ENCODE data around the gene HHATL. TPM values are rescaled to one million over a fixed set of nuclear protein-coding genes. Genes with fewer than 3 reads are reported as not detected.

HHATL gene
- total RNA-seq, 1 donor from 2014 or later, result not detected

DNA sequence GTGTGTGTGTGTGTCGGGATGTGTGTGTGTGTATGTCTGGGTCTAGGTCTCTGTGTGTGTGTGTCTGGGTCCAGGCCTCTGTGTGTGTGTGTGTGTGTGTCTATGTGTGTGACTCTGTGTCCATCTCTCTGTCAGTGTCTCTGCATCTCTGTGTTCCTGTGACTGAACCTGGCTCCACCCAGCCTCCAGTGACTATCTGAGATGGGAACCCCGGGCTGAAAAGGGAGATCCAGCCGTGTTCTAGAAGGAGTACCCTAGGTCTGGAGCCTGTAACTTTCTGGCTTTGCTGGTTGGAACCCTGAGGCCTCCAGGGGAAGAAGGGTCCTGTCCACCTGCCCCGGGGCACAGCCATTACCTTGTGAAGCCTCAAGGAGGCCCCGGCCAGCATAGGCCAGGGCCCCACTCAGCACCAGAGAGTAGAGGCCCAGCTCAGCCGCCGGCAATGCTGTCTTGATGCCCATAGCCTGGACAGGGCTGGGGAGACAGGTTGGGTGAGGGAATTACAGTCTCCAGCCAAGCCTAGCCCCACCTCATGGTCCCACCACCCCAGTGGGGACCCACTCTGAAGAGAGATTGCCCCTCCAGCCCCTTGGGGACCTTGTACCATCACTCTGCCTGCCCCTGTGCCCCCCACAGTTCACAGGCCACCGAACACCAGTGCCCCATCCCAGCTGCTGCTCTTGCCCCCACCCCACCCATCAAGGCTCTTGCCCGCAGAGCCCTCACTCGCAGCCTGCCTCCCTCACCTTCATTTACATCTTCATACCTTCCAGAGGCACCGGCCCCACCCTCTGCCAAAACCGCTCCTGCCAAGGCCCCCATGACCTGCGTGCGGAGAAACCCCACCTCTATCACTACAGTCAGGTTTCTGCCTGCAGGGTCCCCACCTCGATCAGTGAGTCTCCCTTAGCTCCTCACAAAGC lies 2.0 kb downstream of the HHATL start:
- FAIRE-seq (no peak), DNase-seq (ENCODE audit: low read depth) (no peak)
- H3K27me3 ChIP-seq (ENCODE audit: control insufficient read depth, insufficient read depth, low read length), result no peaks in the 10 kb centered on the region
- no peak overlapping the region for H3K4me3 ChIP-seq (ENCODE audit: low read depth, low read length)
- TF ChIP-seq, protein P1, sequence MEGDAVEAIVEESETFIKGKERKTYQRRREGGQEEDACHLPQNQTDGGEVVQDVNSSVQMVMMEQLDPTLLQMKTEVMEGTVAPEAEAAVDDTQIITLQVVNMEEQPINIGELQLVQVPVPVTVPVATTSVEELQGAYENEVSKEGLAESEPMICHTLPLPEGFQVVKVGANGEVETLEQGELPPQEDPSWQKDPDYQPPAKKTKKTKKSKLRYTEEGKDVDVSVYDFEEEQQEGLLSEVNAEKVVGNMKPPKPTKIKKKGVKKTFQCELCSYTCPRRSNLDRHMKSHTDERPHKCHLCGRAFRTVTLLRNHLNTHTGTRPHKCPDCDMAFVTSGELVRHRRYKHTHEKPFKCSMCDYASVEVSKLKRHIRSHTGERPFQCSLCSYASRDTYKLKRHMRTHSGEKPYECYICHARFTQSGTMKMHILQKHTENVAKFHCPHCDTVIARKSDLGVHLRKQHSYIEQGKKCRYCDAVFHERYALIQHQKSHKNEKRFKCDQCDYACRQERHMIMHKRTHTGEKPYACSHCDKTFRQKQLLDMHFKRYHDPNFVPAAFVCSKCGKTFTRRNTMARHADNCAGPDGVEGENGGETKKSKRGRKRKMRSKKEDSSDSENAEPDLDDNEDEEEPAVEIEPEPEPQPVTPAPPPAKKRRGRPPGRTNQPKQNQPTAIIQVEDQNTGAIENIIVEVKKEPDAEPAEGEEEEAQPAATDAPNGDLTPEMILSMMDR (IDR thresholded peaks at IDR 0.05; ENCODE audit: insufficient read depth, low read length, severe bottlenecking), result no peak
- no peaks in the 10 kb centered on the region for H3K36me3 ChIP-seq (ENCODE audit: control insufficient read depth, insufficient read depth, low read length)

DNA sequence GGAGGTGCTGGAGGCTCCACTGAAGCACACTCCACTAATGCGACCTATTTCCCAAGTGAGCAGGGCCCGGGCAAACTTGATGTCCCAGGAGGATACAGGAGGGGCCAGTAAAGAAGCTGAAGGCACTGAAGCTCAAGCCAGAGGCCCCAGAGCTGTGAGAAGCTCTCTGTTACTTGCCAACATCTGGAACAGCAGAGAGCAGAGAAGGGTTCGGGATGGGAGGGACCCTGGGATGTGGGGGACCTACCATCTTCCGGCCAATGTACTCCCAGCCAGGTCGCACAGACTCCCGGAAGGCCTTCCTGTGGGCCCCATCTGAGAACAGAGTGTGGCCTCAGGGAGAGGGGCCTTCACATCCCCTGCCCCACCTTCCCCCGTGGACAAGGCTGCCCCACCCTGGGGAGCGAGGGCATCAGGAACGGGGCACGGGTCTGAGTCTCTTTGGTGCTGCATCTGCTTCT lies 3.1 kb downstream of the HHATL start:
- no peak for FAIRE-seq
- no peaks in the 10 kb centered on the region for H3K27me3 ChIP-seq (ENCODE audit: control insufficient read depth, insufficient read depth, low read length)
- TF ChIP-seq, protein P1 (IDR thresholded peaks at IDR 0.05; ENCODE audit: insufficient read depth, low read length, severe bottlenecking), result no peak
- no peaks in the 10 kb centered on the region for H3K36me3 ChIP-seq (ENCODE audit: control insufficient read depth, insufficient read depth, low read length)
- no peak overlapping the region for H3K4me3 ChIP-seq (ENCODE audit: low read depth, low read length)
- DNase-seq (ENCODE audit: low read depth), result no peak

DNA sequence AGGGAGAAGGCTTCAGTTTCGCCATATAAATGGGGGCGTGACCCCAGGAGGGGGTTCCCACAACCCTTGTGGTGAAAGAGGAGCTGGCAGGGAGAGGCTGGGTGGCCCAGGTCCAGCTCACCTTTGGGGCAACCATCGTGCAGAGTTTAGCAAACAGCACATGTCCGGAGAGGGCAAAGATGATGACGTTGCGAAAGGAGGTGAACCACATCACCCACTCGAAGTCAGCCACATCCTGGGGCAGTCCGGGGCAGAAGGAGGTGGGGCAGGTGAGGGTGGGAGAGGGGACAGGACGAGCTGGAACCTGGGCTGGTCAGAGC lies 3.7 kb downstream of the HHATL start:
- TF ChIP-seq, protein P1 (IDR thresholded peaks at IDR 0.05; ENCODE audit: insufficient read depth, low read length, severe bottlenecking), result no peak
- Histone ChIP-seq H3K27me3 (ENCODE audit: control insufficient read depth, insufficient read depth, low read length) (no peaks in the 10 kb centered on the region), H3K4me3 (ENCODE audit: low read depth, low read length) (no peak overlapping the region), H3K36me3 (ENCODE audit: control insufficient read depth, insufficient read depth, low read length) (no peaks in the 10 kb centered on the region)
- no peak for DNase-seq (ENCODE audit: low read depth)
- FAIRE-seq, result no peak

DNA sequence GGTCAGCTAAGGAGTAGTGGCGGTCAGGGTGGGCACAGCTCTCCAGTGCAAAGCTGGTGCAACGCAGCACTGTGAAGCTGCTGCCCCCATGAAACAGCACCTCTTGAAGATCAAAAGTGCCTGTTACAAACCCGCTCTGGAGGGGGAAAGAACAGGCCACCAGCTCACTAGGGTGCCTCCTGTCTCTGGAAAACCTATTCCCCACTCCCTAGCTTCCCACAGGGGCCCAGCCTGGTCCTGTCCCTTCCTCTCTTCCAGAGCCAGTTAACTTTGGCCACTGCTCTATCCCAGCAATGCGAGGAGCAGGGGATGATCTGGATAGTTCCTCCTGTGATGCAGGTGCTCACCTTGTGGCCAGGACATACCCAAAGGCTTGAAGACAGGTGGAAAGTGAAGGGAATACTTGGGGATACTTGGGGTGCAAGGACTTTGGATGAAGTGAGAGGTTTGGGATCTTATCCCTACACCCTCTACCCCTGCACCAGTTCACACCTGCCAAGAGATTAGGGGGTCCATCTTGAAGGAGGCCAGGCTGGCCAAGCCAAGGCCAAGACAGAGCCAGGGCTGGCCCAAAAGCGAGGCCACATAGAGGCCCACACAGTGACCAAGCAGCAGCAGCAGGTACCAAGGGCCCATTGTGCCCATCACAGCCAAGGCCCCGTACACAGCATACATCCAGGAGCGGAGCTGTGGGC lies 4.2 kb downstream of the HHATL start:
- DNase-seq (ENCODE audit: low read depth), result no peak
- Histone ChIP-seq H3K4me3 (ENCODE audit: low read depth, low read length) (no peak overlapping the region), H3K27me3 (ENCODE audit: control insufficient read depth, insufficient read depth, low read length) (no peaks in the 10 kb centered on the region), H3K36me3 (ENCODE audit: control insufficient read depth, insufficient read depth, low read length) (no peaks in the 10 kb centered on the region)
- TF ChIP-seq, protein P1 (IDR thresholded peaks at IDR 0.05; ENCODE audit: insufficient read depth, low read length, severe bottlenecking), result no peak
- FAIRE-seq, result no peak

DNA sequence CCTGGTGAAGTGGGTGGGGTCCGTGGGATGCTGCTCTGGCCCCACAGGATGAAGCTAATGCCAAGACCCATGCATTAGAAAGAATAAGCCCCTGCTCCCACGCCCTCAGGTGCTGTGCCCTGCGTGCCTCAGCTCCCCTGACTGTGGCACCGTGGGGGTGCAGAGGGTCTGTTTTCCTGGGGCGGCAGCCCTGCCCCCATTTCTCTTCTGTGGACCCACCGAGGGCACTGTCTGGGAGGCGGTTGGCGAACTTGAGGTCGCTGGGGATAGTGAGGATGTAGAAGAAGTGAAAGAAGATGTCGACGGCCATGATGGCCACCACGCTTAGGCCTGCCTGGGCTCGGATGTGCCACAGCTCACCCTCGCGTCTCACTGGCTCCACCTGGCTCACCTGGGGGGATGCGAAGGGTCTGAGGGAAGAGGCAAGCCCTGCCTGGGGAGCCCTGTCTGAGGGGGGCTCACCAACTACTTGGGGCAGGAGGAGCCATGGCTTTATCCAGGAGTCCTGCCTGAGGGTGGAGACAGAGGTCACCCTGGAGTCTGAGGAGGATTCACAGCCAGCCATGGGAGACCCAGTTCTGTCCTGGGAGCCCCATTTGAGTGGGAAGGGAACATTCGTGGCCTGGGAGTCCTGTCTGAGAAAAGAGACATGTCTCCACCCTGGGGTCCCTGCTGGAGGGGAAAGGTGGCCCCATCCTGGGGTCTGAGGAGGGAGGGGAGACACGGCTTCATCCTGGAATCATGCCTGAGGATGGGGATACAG lies 5.1 kb downstream of the HHATL start:
- TF ChIP-seq, protein P1 (IDR thresholded peaks at IDR 0.05; ENCODE audit: insufficient read depth, low read length, severe bottlenecking), result no peak
- DNase-seq (ENCODE audit: low read depth) (no peak), FAIRE-seq (no peak)
- H3K36me3 ChIP-seq (ENCODE audit: control insufficient read depth, insufficient read depth, low read length), result no peaks in the 10 kb centered on the region
- no peak overlapping the region for H3K4me3 ChIP-seq (ENCODE audit: low read depth, low read length)
- no peaks in the 10 kb centered on the region for H3K27me3 ChIP-seq (ENCODE audit: control insufficient read depth, insufficient read depth, low read length)
